Thoracic aorta (tissue), 2 donors: ENCODE measurements around the gene SYT10. TPM values are rescaled to one million over a fixed set of nuclear protein-coding genes. Genes with fewer than 3 reads are reported as not detected.

Experiments used
- ATAC-seq: fragments of 150-250 bp; one replicate; pipeline ENCODE4 v1.8.0; 2017; ENCODE audit warnings: low read depth; ENCODE audit not compliant: insufficient number of reproducible peaks, low FRiP score
- DNase-seq: peaks from one replicate; pipeline ENCODE4 v3.0.0-alpha.2; 2020; ENCODE audit warnings: low spot score
- H3K27ac ChIP-seq, 2 donors: fragments of 200-600 bp; sonication (generic); 1 replicate in 1 of 2; 2 replicates in 1 of 2; pipeline ENCODE4 v1.5.1; 2016; ENCODE audit warnings: mild to moderate bottlenecking in 2 of 2, moderate library complexity in 2 of 2
- H3K27me3 ChIP-seq: fragments of 200-600 bp; sonication (generic); replicated peaks from 2 replicates; pipeline ENCODE4 v1.6.0; 2016; ENCODE audit warnings: mild to moderate bottlenecking; ENCODE audit not compliant: insufficient read depth
- H3K36me3 ChIP-seq: fragments of 200-600 bp; sonication (generic); one replicate; pipeline ENCODE4 v1.5.1; 2016
- H3K4me1 ChIP-seq, 2 donors: fragments of 200-600 bp; sonication (generic); 1 replicate in 1 of 2; 2 replicates in 1 of 2; pipeline versions ENCODE4 v1.5.1 to v1.6.0; 2016; ENCODE audit warnings: low read depth in 2 of 2, mild to moderate bottlenecking in 1 of 2; ENCODE audit not compliant: control insufficient read depth in 1 of 2
- H3K4me3 ChIP-seq: fragments of 200-600 bp; sonication (generic); 2 replicates; pipeline ENCODE4 v1.5.1; 2016; ENCODE audit warnings: mild to moderate bottlenecking
- H3K9me3 ChIP-seq: fragments of 200-600 bp; sonication (generic); 2 replicates; pipeline ENCODE4 v1.5.1; 2016
- total RNA-seq, 2 donors: library from RNA; depleted of rRNA; stranded (reverse); fragments of >200 nt; gene quantifications; one replicate each; pipeline versions ENCODE4 v1.1.0 to v1.2.3, GENCODE V29; 2016
- TF ChIP-seq, protein P1 (sequence below): fragments of 200-600 bp; sonication (generic); IDR thresholded peaks from one replicate; pipeline ENCODE4 v1.5.1; 2019; ENCODE audit warnings: antibody characterized with exemption

SYT10 gene, protein sequence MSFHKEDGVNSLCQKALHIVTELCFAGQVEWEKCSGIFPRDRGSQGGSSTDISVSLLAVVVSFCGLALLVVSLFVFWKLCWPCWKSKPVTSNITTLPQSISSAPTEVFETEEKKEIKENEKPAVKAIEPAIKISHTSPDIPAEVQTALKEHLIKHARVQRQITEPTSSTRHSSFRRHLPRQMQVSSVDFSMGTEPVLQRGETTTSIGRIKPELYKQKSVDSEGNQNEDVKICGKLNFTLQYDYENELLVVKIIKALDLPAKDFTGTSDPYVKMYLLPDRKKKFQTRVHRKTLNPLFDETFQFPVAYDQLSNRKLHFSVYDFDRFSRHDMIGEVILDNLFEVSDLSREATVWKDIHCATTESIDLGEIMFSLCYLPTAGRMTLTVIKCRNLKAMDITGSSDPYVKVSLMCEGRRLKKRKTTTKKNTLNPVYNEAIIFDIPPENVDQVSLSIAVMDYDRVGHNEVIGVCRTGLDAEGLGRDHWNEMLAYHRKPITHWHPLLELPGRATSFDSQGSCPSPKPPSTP
- not detected for total RNA-seq

- Histone ChIP-seq H3K4me3 (peak within 1 kb of the TSS; percentile 72), H3K9me3 (no peaks in the 10 kb centered on the region), H3K27ac (no peak within 1 kb of the TSS), H3K27me3 (no peaks in the 10 kb centered on the region), H3K4me1 (peaks cover 0 to 5% of the 10 kb centered on the region in 2 donors), H3K36me3 (no peaks in the 10 kb centered on the region)
- TF ChIP-seq, protein P1, sequence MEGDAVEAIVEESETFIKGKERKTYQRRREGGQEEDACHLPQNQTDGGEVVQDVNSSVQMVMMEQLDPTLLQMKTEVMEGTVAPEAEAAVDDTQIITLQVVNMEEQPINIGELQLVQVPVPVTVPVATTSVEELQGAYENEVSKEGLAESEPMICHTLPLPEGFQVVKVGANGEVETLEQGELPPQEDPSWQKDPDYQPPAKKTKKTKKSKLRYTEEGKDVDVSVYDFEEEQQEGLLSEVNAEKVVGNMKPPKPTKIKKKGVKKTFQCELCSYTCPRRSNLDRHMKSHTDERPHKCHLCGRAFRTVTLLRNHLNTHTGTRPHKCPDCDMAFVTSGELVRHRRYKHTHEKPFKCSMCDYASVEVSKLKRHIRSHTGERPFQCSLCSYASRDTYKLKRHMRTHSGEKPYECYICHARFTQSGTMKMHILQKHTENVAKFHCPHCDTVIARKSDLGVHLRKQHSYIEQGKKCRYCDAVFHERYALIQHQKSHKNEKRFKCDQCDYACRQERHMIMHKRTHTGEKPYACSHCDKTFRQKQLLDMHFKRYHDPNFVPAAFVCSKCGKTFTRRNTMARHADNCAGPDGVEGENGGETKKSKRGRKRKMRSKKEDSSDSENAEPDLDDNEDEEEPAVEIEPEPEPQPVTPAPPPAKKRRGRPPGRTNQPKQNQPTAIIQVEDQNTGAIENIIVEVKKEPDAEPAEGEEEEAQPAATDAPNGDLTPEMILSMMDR, result no peak
- no peak for DNase-seq
- ATAC-seq, result no peak
Observed at GRCh38 chr12:33439587-33440011, at the start of gene SYT10. SYT10 (minus strand) TSS chr12:33439819; CDS start chr12:33439522, 297 bp downstream.

DNA sequence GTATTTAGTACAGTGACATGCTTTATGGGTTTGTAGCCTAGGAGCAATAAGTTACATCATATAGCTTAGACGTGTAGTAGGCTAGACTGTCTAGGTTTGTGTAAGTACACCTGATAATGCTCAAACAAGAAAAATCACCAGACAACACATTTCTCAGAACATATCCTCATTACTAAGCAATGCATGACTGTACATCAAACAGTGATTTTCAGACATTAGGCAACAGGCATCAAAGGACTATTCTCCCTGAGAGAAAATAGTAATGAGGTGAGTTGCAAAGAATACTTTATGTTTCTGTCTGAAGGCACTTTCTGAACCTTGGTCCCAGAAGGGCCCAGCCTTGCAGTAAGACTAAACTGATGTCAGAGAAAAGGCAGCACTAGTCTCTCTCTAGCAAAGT is 48.4 kb upstream of the SYT10 start:
- H3K4me1 ChIP-seq, result no peaks in the 10 kb centered on the region
- no peak overlapping the region for H3K27ac ChIP-seq
- ATAC-seq (no peak), DNase-seq (no peak)
- H3K36me3 ChIP-seq, result no peaks in the 10 kb centered on the region
- no peak overlapping the region for H3K4me3 ChIP-seq
- H3K9me3 ChIP-seq, result no peaks in the 10 kb centered on the region
- H3K27me3 ChIP-seq, result no peaks in the 10 kb centered on the region
- TF ChIP-seq, protein P1, result no peak

GRCh38 chr12:33486058-33486457 is 46.4 kb upstream of the SYT10 start:
- no peak for ATAC-seq
- Histone ChIP-seq H3K27me3 (no peaks in the 10 kb centered on the region), H3K36me3 (no peaks in the 10 kb centered on the region), H3K4me3 (no peak overlapping the region), H3K9me3 (no peaks in the 10 kb centered on the region), H3K4me1 (no peaks in the 10 kb centered on the region), H3K27ac (no peak overlapping the region)
- DNase-seq, result no peak
- TF ChIP-seq, protein P1, result no peak

DNA sequence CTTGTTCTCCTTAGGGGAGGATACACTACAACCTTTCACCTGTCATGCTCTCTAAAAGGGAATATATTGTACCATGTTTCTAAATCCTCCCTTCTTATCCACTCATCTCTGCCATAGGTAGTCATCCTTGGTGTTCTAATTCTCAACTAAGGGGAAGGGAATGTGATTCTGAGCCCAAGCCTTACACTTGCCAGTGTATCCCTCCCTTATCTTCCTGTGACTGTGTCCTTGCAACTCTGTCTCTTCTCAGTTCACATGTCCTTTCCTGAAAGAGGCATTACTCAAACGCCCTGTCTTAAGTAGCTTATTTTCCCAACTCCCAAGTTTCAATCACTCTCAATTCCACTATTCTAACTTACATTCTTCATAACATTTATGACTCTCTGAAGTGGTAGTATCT is 44.5 kb upstream of the SYT10 start:
- no peaks in the 10 kb centered on the region for H3K36me3 ChIP-seq
- no peaks in the 10 kb centered on the region for H3K27me3 ChIP-seq
- DNase-seq, result no peak
- no peaks in the 10 kb centered on the region for H3K9me3 ChIP-seq
- ATAC-seq, result no peak
- no peaks in the 10 kb centered on the region for H3K4me1 ChIP-seq
- H3K27ac ChIP-seq, result no peak overlapping the region
- no peak overlapping the region for H3K4me3 ChIP-seq
- TF ChIP-seq, protein P1, result no peak

DNA sequence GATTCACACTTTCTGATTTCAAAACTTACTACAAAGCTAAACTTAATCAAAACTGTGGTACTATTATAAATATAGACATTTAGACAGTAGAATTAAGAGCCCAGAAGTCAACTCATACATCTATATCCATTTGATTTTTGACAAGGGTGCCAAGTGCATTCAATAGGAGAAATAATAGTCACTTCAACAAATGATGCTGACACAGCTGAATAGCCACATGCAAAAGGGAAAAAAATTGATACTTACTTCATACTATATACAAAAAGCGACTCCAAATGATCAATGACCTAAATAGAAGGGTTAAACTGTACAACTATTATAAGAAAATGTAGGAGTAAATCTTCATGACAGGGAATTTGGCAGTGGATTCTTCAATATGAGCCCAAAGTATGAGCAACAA is 40.7 kb upstream of the SYT10 start:
- H3K27ac ChIP-seq, result no peak overlapping the region
- H3K4me3 ChIP-seq, result no peak overlapping the region
- no peaks in the 10 kb centered on the region for H3K9me3 ChIP-seq
- no peaks in the 10 kb centered on the region for H3K36me3 ChIP-seq
- TF ChIP-seq, protein P1, result no peak
- ATAC-seq (no peak), DNase-seq (no peak)
- H3K27me3 ChIP-seq, result no peaks in the 10 kb centered on the region
- H3K4me1 ChIP-seq, result no peaks in the 10 kb centered on the region
